Adipose tissue (tissue), 3 donors: ENCODE data around the gene PPP1R37. TPM values are rescaled to one million over a fixed set of nuclear protein-coding genes. Genes with fewer than 3 reads are reported as not detected.
"Not testable (repeated sequence)": the region's sequence is repeated elsewhere in the genome, so short reads cannot be mapped to it uniquely, and the experiment has no call there.

ENCODE experiments used
- H3K27ac ChIP-seq: one replicate; pipeline ENCODE4 v1.5.1; 2013; ENCODE audit warnings: low read depth, low read length
- WGBS, 3 donors: extraction: QIAGEN DNeasy Blood & Tissue Kit; methylation state at CpG; one replicate each; pipeline ENCODE4 v1.1.7; 2013; 5-methylcytosine and 5-hydroxymethylcytosine counted together
- polyA plus RNA-seq, 3 donors: library from polyadenylated mRNA; stranded (reverse); fragments of 200-250 nt; gene quantifications; one replicate each; pipeline ENCODE4 v1.2.3, GENCODE V29; 2013
- donor health status: healthy with polysubstance abuse.
- donor health status: Bipolar disorder and iron deficiency.
- donor health status: healthy.

The PPP1R37 gene
- polyA plus RNA-seq, 3 donors: 15.4 to 17.5 (median 16.9) TPM

GRCh38 chr19:45103508-45104319 is 10.7 kb downstream of the PPP1R37 start:
- 35 to 44% (median 40%) methylated on average over 26 of the region's 26 CpGs for WGBS, 3 donors
- H3K27ac ChIP-seq: no peak overlapping the region

- WGBS, 3 donors: 69 to 75% (median 74%) methylated on average over 16 of the region's 16 CpGs
These were observed 11.8 kb downstream of the PPP1R37 start for GRCh38 chr19:45104658-45105349.

GRCh38 chr19:45106363-45106762 is 13.4 kb downstream of the PPP1R37 start:
- H3K27ac ChIP-seq: not testable (repeated sequence)
- 94 to 96% (median 95%) methylated on average over 11 of the region's 11 CpGs for WGBS, 3 donors

More at GRCh38 chr19:45104658-45105349, 11.8 kb downstream of the PPP1R37 start:
- no peak overlapping the region for H3K27ac ChIP-seq

GRCh38 chr19:45107621-45108150 is 14.7 kb downstream of the PPP1R37 start:
- WGBS, 3 donors: 61 to 77% (median 75%) methylated on average over 12 of the region's 12 CpGs

GRCh38 chr19:45110851-45111266 is 17.9 kb downstream of the PPP1R37 start:
- 59 to 81% (median 64%) methylated on average over 5 of the region's 5 CpGs for WGBS, 3 donors
- no peak overlapping the region for H3K27ac ChIP-seq

More at GRCh38 chr19:45107621-45108150, 14.7 kb downstream of the PPP1R37 start:
- no peak overlapping the region for H3K27ac ChIP-seq

GRCh38 chr19:45112111-45112827 is 19.3 kb downstream of the PPP1R37 start:
- no peak overlapping the region for H3K27ac ChIP-seq
- WGBS, 3 donors: 88 to 94% (median 93%) methylated on average over 11 of the region's 11 CpGs

GRCh38 chr19:45113628-45114027 is 20.6 kb downstream of the PPP1R37 start:
- no peak overlapping the region for H3K27ac ChIP-seq
- 30 to 84% (median 82%) methylated on average over 9 of the region's 9 CpGs for WGBS, 3 donors

GRCh38 chr19:45114116-45114515 is 21.1 kb downstream of the PPP1R37 start:
- 75 to 80% (median 79%) methylated on average over 4 of the region's 4 CpGs for WGBS, 3 donors
- no peak overlapping the region for H3K27ac ChIP-seq

GRCh38 chr19:45115809-45116615 is 23.0 kb downstream of the PPP1R37 start:
- WGBS, 3 donors: 82 to 92% (median 83%) methylated on average over 21 of the region's 21 CpGs

GRCh38 chr19:45117167-45117594 is 24.2 kb downstream of the PPP1R37 start:
- no peak overlapping the region for H3K27ac ChIP-seq
- WGBS, 3 donors: 37 to 64% (median 45%) methylated on average over 16 of the region's 16 CpGs

More at GRCh38 chr19:45115809-45116615, 23.0 kb downstream of the PPP1R37 start:
- no peak overlapping the region for H3K27ac ChIP-seq

GRCh38 chr19:45117671-45118070 is 24.7 kb downstream of the PPP1R37 start:
- WGBS, 3 donors: 37 to 72% (median 66%) methylated on average over 12 of the region's 12 CpGs
- H3K27ac ChIP-seq: no peak overlapping the region

- 64 to 69% (median 68%) methylated on average over 5 of the region's 5 CpGs for WGBS, 3 donors
- no peak overlapping the region for H3K27ac ChIP-seq
These were observed 25.1 kb downstream of the PPP1R37 start for GRCh38 chr19:45118106-45118505.

- not testable (repeated sequence) for H3K27ac ChIP-seq
- 41 to 61% (median 42%) methylated on average over 18 of the region's 18 CpGs for WGBS, 3 donors
These were observed 25.8 kb downstream of the PPP1R37 start for GRCh38 chr19:45118591-45119355.

- no peak overlapping the region for H3K27ac ChIP-seq
- 85 to 90% (median 87%) methylated on average over 6 of the region's 6 CpGs for WGBS, 3 donors
These were observed 26.6 kb downstream of the PPP1R37 start for GRCh38 chr19:45119582-45119981.

GRCh38 chr19:45121827-45122345 is 28.9 kb downstream of the PPP1R37 start:
- 79 to 84% (median 83%) methylated on average over 11 of the region's 11 CpGs for WGBS, 3 donors
- no peak overlapping the region for H3K27ac ChIP-seq

- WGBS, 3 donors: 75 to 89% (median 85%) methylated on average over 6 of the region's 6 CpGs
- H3K27ac ChIP-seq: no peak overlapping the region
These were observed 29.9 kb downstream of the PPP1R37 start for GRCh38 chr19:45122832-45123231.

- no peak overlapping the region for H3K27ac ChIP-seq
These were observed 30.5 kb downstream of the PPP1R37 start for GRCh38 chr19:45123440-45123850.

More at GRCh38 chr19:45123440-45123850, 30.5 kb downstream of the PPP1R37 start:
- 64 to 75% (median 66%) methylated on average over 9 of the region's 9 CpGs for WGBS, 3 donors
